ENCODE results near the gene NRK.

DNA sequence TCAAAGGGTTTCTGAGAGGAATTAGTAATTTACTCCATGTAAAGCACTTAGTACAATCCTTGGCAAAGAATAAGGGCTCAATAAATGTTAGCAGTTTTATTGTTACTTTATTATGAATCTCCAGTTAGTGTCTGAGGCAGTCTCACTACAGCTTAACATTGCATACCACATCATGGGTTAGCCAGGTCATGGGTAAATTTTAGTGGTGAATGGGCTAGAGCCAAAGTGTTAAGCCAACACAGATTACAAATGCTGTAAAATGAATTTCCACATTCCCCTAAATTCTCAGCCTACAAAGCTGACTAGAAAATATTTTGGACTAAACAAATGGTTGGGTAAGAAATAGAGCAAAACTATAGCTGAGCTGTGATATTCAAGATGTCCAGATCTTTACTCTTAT, 72.4 kb downstream of the NRK start:
- TF ChIP-seq, protein P1, sequence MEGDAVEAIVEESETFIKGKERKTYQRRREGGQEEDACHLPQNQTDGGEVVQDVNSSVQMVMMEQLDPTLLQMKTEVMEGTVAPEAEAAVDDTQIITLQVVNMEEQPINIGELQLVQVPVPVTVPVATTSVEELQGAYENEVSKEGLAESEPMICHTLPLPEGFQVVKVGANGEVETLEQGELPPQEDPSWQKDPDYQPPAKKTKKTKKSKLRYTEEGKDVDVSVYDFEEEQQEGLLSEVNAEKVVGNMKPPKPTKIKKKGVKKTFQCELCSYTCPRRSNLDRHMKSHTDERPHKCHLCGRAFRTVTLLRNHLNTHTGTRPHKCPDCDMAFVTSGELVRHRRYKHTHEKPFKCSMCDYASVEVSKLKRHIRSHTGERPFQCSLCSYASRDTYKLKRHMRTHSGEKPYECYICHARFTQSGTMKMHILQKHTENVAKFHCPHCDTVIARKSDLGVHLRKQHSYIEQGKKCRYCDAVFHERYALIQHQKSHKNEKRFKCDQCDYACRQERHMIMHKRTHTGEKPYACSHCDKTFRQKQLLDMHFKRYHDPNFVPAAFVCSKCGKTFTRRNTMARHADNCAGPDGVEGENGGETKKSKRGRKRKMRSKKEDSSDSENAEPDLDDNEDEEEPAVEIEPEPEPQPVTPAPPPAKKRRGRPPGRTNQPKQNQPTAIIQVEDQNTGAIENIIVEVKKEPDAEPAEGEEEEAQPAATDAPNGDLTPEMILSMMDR (IDR thresholded peaks at IDR 0.05): no peak
- TF ChIP-seq POLR2A (IDR thresholded peaks at IDR 0.05): no peak
